ENCODE results near the gene CACUL1. TPM values are rescaled to one million over a fixed set of nuclear protein-coding genes. Genes with fewer than 3 reads are reported as not detected.
"Not testable (repeated sequence)": the region's sequence is repeated elsewhere in the genome, so short reads cannot be mapped to it uniquely, and the experiment has no call there.

CACUL1 gene
- total RNA-seq, 1 experiment from 2014 or later = 67.5 TPM

DNA sequence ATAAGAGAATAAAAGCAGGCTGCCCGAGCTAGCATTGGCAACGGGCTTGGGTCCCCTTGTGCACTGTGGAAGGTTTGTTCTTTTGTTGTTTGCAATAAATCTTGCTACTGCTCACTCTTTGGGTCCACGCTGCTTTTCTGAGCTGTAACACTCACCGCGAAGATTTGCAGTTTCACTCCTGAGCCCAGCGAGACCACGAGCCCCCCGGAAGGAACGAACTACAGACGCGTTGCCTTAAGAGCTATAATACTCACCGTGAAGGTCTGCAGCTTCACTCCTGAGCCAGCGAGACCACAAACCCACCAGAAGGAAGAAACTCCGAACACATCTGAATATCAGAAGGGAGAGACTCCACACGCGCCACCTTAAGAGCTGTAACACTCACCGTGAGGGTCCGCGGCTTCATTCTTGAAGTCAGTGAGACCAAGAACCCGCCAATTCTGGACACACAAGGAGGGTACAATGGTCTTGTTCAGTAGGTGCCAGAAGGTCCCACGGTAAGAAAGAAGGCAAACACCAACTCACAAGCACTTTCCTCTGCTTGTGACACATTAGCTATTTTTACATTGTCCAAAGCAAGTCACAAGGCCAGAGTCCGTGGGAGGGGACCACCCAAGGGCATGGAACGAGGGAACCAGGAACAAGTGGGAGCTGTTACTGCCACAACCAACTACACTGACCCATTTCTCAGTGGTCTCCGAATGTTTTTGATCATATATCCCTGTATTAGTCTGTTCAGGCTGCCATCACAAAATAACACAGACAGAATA lies 29.2 kb upstream of the CACUL1 start (continued):
- TF ChIP-seq, protein P1, sequence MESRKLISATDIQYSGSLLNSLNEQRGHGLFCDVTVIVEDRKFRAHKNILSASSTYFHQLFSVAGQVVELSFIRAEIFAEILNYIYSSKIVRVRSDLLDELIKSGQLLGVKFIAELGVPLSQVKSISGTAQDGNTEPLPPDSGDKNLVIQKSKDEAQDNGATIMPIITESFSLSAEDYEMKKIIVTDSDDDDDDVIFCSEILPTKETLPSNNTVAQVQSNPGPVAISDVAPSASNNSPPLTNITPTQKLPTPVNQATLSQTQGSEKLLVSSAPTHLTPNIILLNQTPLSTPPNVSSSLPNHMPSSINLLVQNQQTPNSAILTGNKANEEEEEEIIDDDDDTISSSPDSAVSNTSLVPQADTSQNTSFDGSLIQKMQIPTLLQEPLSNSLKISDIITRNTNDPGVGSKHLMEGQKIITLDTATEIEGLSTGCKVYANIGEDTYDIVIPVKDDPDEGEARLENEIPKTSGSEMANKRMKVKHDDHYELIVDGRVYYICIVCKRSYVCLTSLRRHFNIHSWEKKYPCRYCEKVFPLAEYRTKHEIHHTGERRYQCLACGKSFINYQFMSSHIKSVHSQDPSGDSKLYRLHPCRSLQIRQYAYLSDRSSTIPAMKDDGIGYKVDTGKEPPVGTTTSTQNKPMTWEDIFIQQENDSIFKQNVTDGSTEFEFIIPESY (IDR thresholded peaks at IDR 0.05; ENCODE audit: extremely low read depth, insufficient replicate concordance, low read length) = no peak
- TF ChIP-seq EGR1 (IDR thresholded peaks at IDR 0.05; ENCODE audit: low read depth) = no peak
- TF ChIP-seq SRF (IDR thresholded peaks at IDR 0.05; ENCODE audit: low read depth) = no peak
- no peak for TF ChIP-seq FOSL1 (IDR thresholded peaks at IDR 0.05; ENCODE audit: low read depth)
- TF ChIP-seq SIN3A (IDR thresholded peaks at IDR 0.05; ENCODE audit: low read depth) = no peak
- TF ChIP-seq SP1 (IDR thresholded peaks at IDR 0.05; ENCODE audit: low read depth) = no peak
- no peak for TF ChIP-seq POLR2A (IDR thresholded peaks at IDR 0.05; ENCODE audit: borderline replicate concordance, extremely low read depth, insufficient read depth, insufficient read length)
- TF ChIP-seq CBX3 (IDR thresholded peaks at IDR 0.05; ENCODE audit: low read depth) = no peak
- TF ChIP-seq RAD21 (IDR thresholded peaks at IDR 0.05; ENCODE audit: low read depth) = no peak

DNA sequence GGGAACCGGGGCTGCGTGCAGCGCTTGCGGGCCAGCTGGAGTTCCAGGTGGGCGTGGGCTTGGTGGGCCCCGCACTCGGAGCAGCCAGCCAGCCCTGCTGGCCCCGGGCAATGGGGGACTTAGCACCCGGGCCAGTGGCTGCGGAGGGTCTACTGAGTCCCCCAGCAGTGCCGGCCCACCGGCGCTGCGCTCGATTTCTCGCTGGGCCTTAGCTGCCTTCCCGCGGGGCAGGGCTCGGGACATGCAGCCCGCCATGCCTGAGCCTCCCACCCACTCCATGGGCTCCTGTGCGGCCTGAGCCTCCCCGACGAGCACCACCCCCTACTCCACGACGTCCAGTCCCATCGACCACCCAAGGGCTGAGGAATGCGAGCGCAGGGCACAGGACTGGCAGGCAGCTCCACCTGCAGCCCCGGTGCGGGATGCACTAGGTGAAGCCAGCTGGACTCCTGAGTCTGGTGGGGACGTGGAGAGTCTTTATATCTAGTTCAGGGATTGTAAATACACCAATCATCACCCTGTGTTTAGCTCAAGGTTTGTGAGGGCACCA lies 28.2 kb upstream of the CACUL1 start:
- H3K9ac ChIP-seq (ENCODE audit: low read length); H4K20me1 ChIP-seq (ENCODE audit: insufficient read depth); H3K27ac ChIP-seq (ENCODE audit: low read depth, low read length); intact Hi-C loops (cut with micrococcal nuclease); ATAC-seq; H3K4me1 ChIP-seq (ENCODE audit: control insufficient read depth in 1 of 2, insufficient read depth in 2 of 2, low read length in 2 of 2); BruUV-seq (replicated peaks); H3K79me2 ChIP-seq (ENCODE audit: insufficient read depth, low read length); RAD21 ChIA-PET (ENCODE audit: low non-redundant PET in 1 of 2, low total read pairs in 2 of 2, uncharacterized antibody in 2 of 2, unreplicated experiment in 2 of 2); CTCF ChIA-PET; H2AFZ ChIP-seq (ENCODE audit: low read depth, low read length, poor library complexity, severe bottlenecking); DNase-seq (ENCODE audit: low read depth, low spot score); H3K27me3 ChIP-seq (ENCODE audit: insufficient read depth, low read length); H3K9me3 ChIP-seq (ENCODE audit: control insufficient read depth in 1 of 2, insufficient read depth in 1 of 2, low read depth in 1 of 2, low read length in 2 of 2); POLR2A ChIA-PET; H3K36me3 ChIP-seq (ENCODE audit: control insufficient read depth in 1 of 2, insufficient read depth in 2 of 2, low read length in 2 of 2); H3K4me3 ChIP-seq (replicated peaks in 1 of 2; ENCODE audit: low read depth in 1 of 2, low read length in 2 of 2); H3K4me2 ChIP-seq (ENCODE audit: low read length); H3K9me2 ChIP-seq (ENCODE audit: insufficient read depth): not testable (repeated sequence)

Measured in HCT116 (cell line).